GM23248 (cell line): Measurements from ENCODE around the gene EAPP.

Experiments
- EZH2 ChIP-seq: fragments of 200-600 bp; sonication (generic); IDR thresholded peaks from 2 replicates; pipeline ENCODE4 v1.6.1; 2018; ENCODE audit warnings: antibody characterized with exemption, mild to moderate bottlenecking; ENCODE audit not compliant: insufficient read depth, poor library complexity, severe bottlenecking
- EZH2phosphoT487 ChIP-seq: fragments of 200-600 bp; sonication (generic); IDR thresholded peaks from 2 replicates; pipeline ENCODE4 v1.6.1; 2018; ENCODE audit warnings: antibody characterized with exemption, moderate library complexity, mild to moderate bottlenecking, low read depth; ENCODE audit not compliant: insufficient read depth

DNA sequence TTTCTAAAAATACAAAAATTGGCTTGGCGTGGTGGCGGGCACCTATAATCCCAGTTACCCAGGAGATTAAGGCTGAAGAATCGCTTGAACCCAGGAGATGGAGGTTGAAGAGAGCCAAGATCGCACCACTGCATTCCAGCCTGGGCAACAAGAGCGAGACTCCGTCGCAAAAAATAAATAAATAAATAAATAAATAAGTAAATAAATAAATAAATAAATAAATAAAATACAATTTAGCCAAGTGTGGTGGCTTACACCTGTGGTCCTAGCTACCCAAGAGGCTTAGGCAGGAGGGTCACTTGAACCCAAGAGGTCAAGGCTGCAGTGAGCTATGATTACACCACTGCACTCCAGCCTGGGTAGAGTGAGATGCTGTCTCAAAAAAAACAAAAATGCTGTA lies 51.0 kb downstream of the EAPP start:
- no peak for TF ChIP-seq EZH2
- TF ChIP-seq EZH2phosphoT487 = no peak
